ENCODE results near the gene TP53BP2. TPM values are rescaled to one million over a fixed set of nuclear protein-coding genes. Genes with fewer than 3 reads are reported as not detected.

The TP53BP2 gene
- total and polyA plus RNA-seq, 2 donors (not counting 3 experiments of a cell fraction or from before 2014, with no cell fraction given), result 21.9 to 51.9 TPM

DNA sequence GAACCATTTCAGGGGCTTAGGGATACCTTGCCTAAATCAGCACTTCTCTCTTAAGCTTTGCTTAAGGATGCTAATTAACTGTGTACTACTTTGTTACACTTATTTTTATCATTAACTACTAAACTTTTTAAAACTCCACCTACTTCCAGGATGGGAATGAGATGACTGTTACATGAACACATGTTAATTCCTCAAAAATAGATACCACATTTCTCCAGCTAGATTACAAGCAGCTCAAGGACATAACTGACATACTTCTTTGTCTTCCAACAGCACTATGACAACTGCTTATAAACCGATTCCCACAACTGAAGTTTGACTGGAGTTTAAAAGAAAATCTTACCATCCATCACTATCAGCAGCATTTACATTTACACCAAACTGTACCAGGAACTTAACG lies 53.7 kb downstream of the TP53BP2 start:
- Histone ChIP-seq H3K9ac (replicated peaks; ENCODE audit: extremely low read depth, insufficient read depth, low read length) (no peak overlapping the region), H4K20me1 (replicated peaks; ENCODE audit: control insufficient read depth, extremely low read depth, insufficient read depth, low read length) (no peaks in the 10 kb centered on the region), H3K4me1 (ENCODE audit: control insufficient read depth, extremely low read depth, insufficient read depth, low read length) (no peaks in the 10 kb centered on the region), H3K9me3 (replicated peaks; ENCODE audit: control insufficient read depth, insufficient read depth, low read length) (no peaks in the 10 kb centered on the region), H3K9me1 (replicated peaks; ENCODE audit: control insufficient read depth, extremely low read depth, insufficient read depth, low read length) (no peaks in the 10 kb centered on the region), H3K36me3 (ENCODE audit: control insufficient read depth in 2 of 2, extremely low read depth in 1 of 2, insufficient read depth in 2 of 2, low read length in 2 of 2) (peaks cover 6 to 9% of the 10 kb centered on the region in 2 experiments), H3K4me2 (ENCODE audit: insufficient read depth, low read length) (no peak overlapping the region), H3K27me3 (ENCODE audit: control insufficient read depth in 2 of 2, insufficient read depth in 2 of 2, low read length in 2 of 2) (no peaks in the 10 kb centered on the region), H3K27ac (ENCODE audit: insufficient read depth, low read depth, low read length) (no peak overlapping the region), H2AFZ (ENCODE audit: low read depth, low read length) (no peak overlapping the region), H3K79me2 (ENCODE audit: control insufficient read depth, insufficient read depth, low read length) (no peaks in the 10 kb centered on the region), H3K4me3 (replicated peaks in 1 of 3; ENCODE audit: insufficient read depth in 1 of 3, low read depth in 1 of 3, low read length in 3 of 3) (no peak overlapping the region)
- DNase-seq (ENCODE audit: low read depth, low spot score) (no peak), FAIRE-seq (no peak)
- TF ChIP-seq, protein P1, sequence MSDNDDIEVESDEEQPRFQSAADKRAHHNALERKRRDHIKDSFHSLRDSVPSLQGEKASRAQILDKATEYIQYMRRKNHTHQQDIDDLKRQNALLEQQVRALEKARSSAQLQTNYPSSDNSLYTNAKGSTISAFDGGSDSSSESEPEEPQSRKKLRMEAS (IDR thresholded peaks at IDR 0.05; ENCODE audit: insufficient read depth, insufficient read length), result no peak
- TF ChIP-seq MYC (IDR thresholded peaks at IDR 0.05; ENCODE audit: low read depth, low read length) (no peak), POLR2A (IDR thresholded peaks at IDR 0.05; ENCODE audit: low read depth, low read length) (no peak), FOS (IDR thresholded peaks at IDR 0.05; ENCODE audit: borderline replicate concordance, insufficient read depth, low read length) (no peak), EZH2 (IDR thresholded peaks at IDR 0.05; ENCODE audit: borderline replicate concordance, low read depth, low read length, severe bottlenecking) (no peak), JUN (IDR thresholded peaks at IDR 0.05; ENCODE audit: borderline replicate concordance, insufficient read depth, insufficient read length, low read depth) (no peak), GATA2 (IDR thresholded peaks at IDR 0.05; ENCODE audit: insufficient read depth, insufficient read length, low read depth, low read length) (no peak), POLR2AphosphoS5 (IDR thresholded peaks at IDR 0.05; ENCODE audit: insufficient read depth, low read depth, low read length) (no peak)
- TF ChIP-seq, protein P2, sequence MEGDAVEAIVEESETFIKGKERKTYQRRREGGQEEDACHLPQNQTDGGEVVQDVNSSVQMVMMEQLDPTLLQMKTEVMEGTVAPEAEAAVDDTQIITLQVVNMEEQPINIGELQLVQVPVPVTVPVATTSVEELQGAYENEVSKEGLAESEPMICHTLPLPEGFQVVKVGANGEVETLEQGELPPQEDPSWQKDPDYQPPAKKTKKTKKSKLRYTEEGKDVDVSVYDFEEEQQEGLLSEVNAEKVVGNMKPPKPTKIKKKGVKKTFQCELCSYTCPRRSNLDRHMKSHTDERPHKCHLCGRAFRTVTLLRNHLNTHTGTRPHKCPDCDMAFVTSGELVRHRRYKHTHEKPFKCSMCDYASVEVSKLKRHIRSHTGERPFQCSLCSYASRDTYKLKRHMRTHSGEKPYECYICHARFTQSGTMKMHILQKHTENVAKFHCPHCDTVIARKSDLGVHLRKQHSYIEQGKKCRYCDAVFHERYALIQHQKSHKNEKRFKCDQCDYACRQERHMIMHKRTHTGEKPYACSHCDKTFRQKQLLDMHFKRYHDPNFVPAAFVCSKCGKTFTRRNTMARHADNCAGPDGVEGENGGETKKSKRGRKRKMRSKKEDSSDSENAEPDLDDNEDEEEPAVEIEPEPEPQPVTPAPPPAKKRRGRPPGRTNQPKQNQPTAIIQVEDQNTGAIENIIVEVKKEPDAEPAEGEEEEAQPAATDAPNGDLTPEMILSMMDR (IDR thresholded peaks at IDR 0.05; ENCODE audit: extremely low read depth in 1 of 2, insufficient read depth in 1 of 2, low read depth in 1 of 2, low read length in 2 of 2), result no peak
- ChIA-PET CTCF (no interaction called here), POLR2A (no interaction called here)
- intact Hi-C loops (cut with micrococcal nuclease) (no loop called here), dilution Hi-C loops (cut with MboI; ENCODE audit: extremely low pct_ligation_motif_present, low sequenced_read_pairs) (no loop called here)
- BruUV-seq (replicated peaks), result no TSS peak
